SJSA1 (cell line): ENCODE results near the gene KIAA2012. TPM values are rescaled to one million over a fixed set of nuclear protein-coding genes. Genes with fewer than 3 reads are reported as not detected.

Experiments
- DNase-seq, 2 experiments: peaks; one replicate each; pipeline ENCODE4 v3.0.0-alpha.2; 2015 to 2020; ENCODE audit warnings: low spot score in 2 of 2, low read depth in 1 of 2
- H3K27ac ChIP-seq: fragments of 250-450 bp; sonication (Bioruptor Pico); 2 replicates; pipeline ENCODE4 v1.5.1; 2020; ENCODE audit warnings: mild to moderate bottlenecking, moderate library complexity
- H3K27me3 ChIP-seq: fragments of 250-450 bp; sonication (Bioruptor Pico); replicated peaks from 2 replicates; pipeline ENCODE4 v1.5.1; 2020; ENCODE audit warnings: mild to moderate bottlenecking, moderate library complexity
- H3K36me3 ChIP-seq: fragments of 250-450 bp; sonication (Bioruptor Pico); 2 replicates; pipeline ENCODE4 v1.5.1; 2020; ENCODE audit warnings: mild to moderate bottlenecking
- H3K4me1 ChIP-seq: fragments of 250-450 bp; sonication (Bioruptor Pico); replicated peaks from 2 replicates; pipeline ENCODE4 v1.6.1; 2021; ENCODE audit warnings: mild to moderate bottlenecking
- H3K4me3 ChIP-seq: fragments of 250-450 bp; sonication (Bioruptor Pico); 2 replicates; pipeline ENCODE4 v1.5.1; 2020; ENCODE audit warnings: mild to moderate bottlenecking
- H3K9me3 ChIP-seq: fragments of 250-450 bp; sonication (Bioruptor Pico); replicated peaks from 2 replicates; pipeline ENCODE4 v1.5.1; 2020; ENCODE audit warnings: mild to moderate bottlenecking
- total RNA-seq: library from RNA; depleted of rRNA; stranded (reverse); fragments of >200 nt; shearing (Covaris generic); gene quantifications from 2 replicates; pipeline ENCODE4 v1.2.3, GENCODE V29; 2014

Gene KIAA2012
- total RNA-seq, 1 experiment from 2014 or later, result 0.03 TPM

- Histone ChIP-seq H3K27ac (no peak overlapping the region), H3K9me3 (no peaks in the 10 kb centered on the region), H3K4me3 (no peak overlapping the region), H3K27me3 (no peaks in the 10 kb centered on the region), H3K36me3 (no peaks in the 10 kb centered on the region), H3K4me1 (no peaks in the 10 kb centered on the region)
- DNase-seq, result no peak
Measured at GRCh38 chr2:202051499-202052161, 21.4 kb upstream of the KIAA2012 start.

- DNase-seq, result no peak
- no peaks in the 10 kb centered on the region for H3K9me3 ChIP-seq
- no peak overlapping the region for H3K27ac ChIP-seq
- H3K27me3 ChIP-seq, result no peaks in the 10 kb centered on the region
- no peaks in the 10 kb centered on the region for H3K4me1 ChIP-seq
- no peaks in the 10 kb centered on the region for H3K36me3 ChIP-seq
- no peak overlapping the region for H3K4me3 ChIP-seq
Measured at GRCh38 chr2:202052235-202052634, 20.8 kb upstream of the KIAA2012 start.

- Histone ChIP-seq H3K27me3 (no peaks in the 10 kb centered on the region), H3K36me3 (no peaks in the 10 kb centered on the region), H3K9me3 (no peaks in the 10 kb centered on the region), H3K4me1 (no peaks in the 10 kb centered on the region), H3K4me3 (no peak overlapping the region), H3K27ac (no peak overlapping the region)
- DNase-seq, result no peak
Measured at GRCh38 chr2:202054679-202055078, 18.4 kb upstream of the KIAA2012 start.

GRCh38 chr2:202056611-202057010 lies 16.4 kb upstream of the KIAA2012 start:
- H3K27ac ChIP-seq, result no peak overlapping the region
- no peaks in the 10 kb centered on the region for H3K4me1 ChIP-seq
- H3K36me3 ChIP-seq, result no peaks in the 10 kb centered on the region
- H3K9me3 ChIP-seq, result no peaks in the 10 kb centered on the region
- H3K27me3 ChIP-seq, result no peaks in the 10 kb centered on the region
- no peak overlapping the region for H3K4me3 ChIP-seq
- DNase-seq, result peak in 1 of 2 experiments; percentile 28

- no peak overlapping the region for H3K27ac ChIP-seq
- no peak for DNase-seq
- H3K27me3 ChIP-seq, result no peaks in the 10 kb centered on the region
- no peak overlapping the region for H3K4me3 ChIP-seq
- no peaks in the 10 kb centered on the region for H3K9me3 ChIP-seq
- H3K36me3 ChIP-seq, result no peaks in the 10 kb centered on the region
- peaks cover 6% of the 10 kb centered on the region for H3K4me1 ChIP-seq
Measured at GRCh38 chr2:202060218-202060617, 12.8 kb upstream of the KIAA2012 start.

- H3K27ac ChIP-seq, result no peak overlapping the region
- H3K4me3 ChIP-seq, result no peak overlapping the region
- no peaks in the 10 kb centered on the region for H3K27me3 ChIP-seq
- H3K9me3 ChIP-seq, result no peaks in the 10 kb centered on the region
- DNase-seq, result no peak
- H3K4me1 ChIP-seq, result peaks cover 6% of the 10 kb centered on the region
- H3K36me3 ChIP-seq, result no peaks in the 10 kb centered on the region
Measured at GRCh38 chr2:202061695-202062094, 11.4 kb upstream of the KIAA2012 start.

- Histone ChIP-seq H3K27me3 (no peaks in the 10 kb centered on the region), H3K9me3 (no peaks in the 10 kb centered on the region), H3K4me1 (peaks cover 11% of the 10 kb centered on the region), H3K4me3 (no peak overlapping the region), H3K27ac (no peak overlapping the region), H3K36me3 (no peaks in the 10 kb centered on the region)
- DNase-seq, result peak in 1 of 2 experiments; percentile 30
Measured at GRCh38 chr2:202064171-202064880, 8.7 kb upstream of the KIAA2012 start.

GRCh38 chr2:202064881-202065230 lies 8.2 kb upstream of the KIAA2012 start:
- H3K27me3 ChIP-seq, result no peaks in the 10 kb centered on the region
- H3K27ac ChIP-seq, result no peak overlapping the region
- no peaks in the 10 kb centered on the region for H3K36me3 ChIP-seq
- H3K9me3 ChIP-seq, result no peaks in the 10 kb centered on the region
- H3K4me3 ChIP-seq, result no peak overlapping the region
- DNase-seq, result no peak
- H3K4me1 ChIP-seq, result peaks cover 14% of the 10 kb centered on the region

- no peak overlapping the region for H3K4me3 ChIP-seq
- no peaks in the 10 kb centered on the region for H3K27me3 ChIP-seq
- peaks cover 14% of the 10 kb centered on the region for H3K4me1 ChIP-seq
- no peaks in the 10 kb centered on the region for H3K9me3 ChIP-seq
- no peak for DNase-seq
- H3K36me3 ChIP-seq, result no peaks in the 10 kb centered on the region
- H3K27ac ChIP-seq, result no peak overlapping the region
Measured at GRCh38 chr2:202065876-202066275, 7.2 kb upstream of the KIAA2012 start.

- Histone ChIP-seq H3K4me3 (no peak overlapping the region), H3K27ac (no peak overlapping the region), H3K36me3 (no peaks in the 10 kb centered on the region), H3K9me3 (no peaks in the 10 kb centered on the region), H3K4me1 (peaks cover 14% of the 10 kb centered on the region), H3K27me3 (no peaks in the 10 kb centered on the region)
- no peak for DNase-seq
Measured at GRCh38 chr2:202066875-202067274, 6.2 kb upstream of the KIAA2012 start.

- Histone ChIP-seq H3K9me3 (no peaks in the 10 kb centered on the region), H3K36me3 (no peaks in the 10 kb centered on the region), H3K4me3 (no peak overlapping the region), H3K27me3 (no peaks in the 10 kb centered on the region), H3K4me1 (peaks cover 14% of the 10 kb centered on the region), H3K27ac (no peak overlapping the region)
- DNase-seq, result no peak
Measured at GRCh38 chr2:202067589-202067988, 5.5 kb upstream of the KIAA2012 start.

GRCh38 chr2:202069170-202070067 lies 3.6 kb upstream of the KIAA2012 start:
- DNase-seq, result no peak
- Histone ChIP-seq H3K27ac (no peak overlapping the region), H3K9me3 (no peaks in the 10 kb centered on the region), H3K36me3 (no peaks in the 10 kb centered on the region), H3K4me3 (no peak overlapping the region), H3K4me1 (peaks cover 11% of the 10 kb centered on the region), H3K27me3 (no peaks in the 10 kb centered on the region)

GRCh38 chr2:202071107-202071506 lies 1.9 kb upstream of the KIAA2012 start:
- Histone ChIP-seq H3K4me1 (peaks cover 8% of the 10 kb centered on the region), H3K27ac (no peak overlapping the region), H3K4me3 (no peak overlapping the region), H3K27me3 (no peaks in the 10 kb centered on the region), H3K36me3 (no peaks in the 10 kb centered on the region), H3K9me3 (no peaks in the 10 kb centered on the region)
- DNase-seq, result no peak

- Histone ChIP-seq H3K4me1 (peaks cover 8% of the 10 kb centered on the region), H3K36me3 (no peaks in the 10 kb centered on the region), H3K27me3 (no peaks in the 10 kb centered on the region), H3K27ac (no peak overlapping the region), H3K9me3 (no peaks in the 10 kb centered on the region), H3K4me3 (no peak overlapping the region)
- DNase-seq, result no peak
Measured at GRCh38 chr2:202072226-202072625, 829 bp upstream of the KIAA2012 start.
